Stimulated activated CD4-positive, alpha-beta T cell treated with anti-CD3 and anti-CD28 coated beads, TNF-alpha, amount 100 ng/mL, for 1 hour (primary cell): ENCODE results near the gene ANAPC13.

Experiments
- DNase-seq, 3 donors: peaks; one replicate each; pipeline ENCODE4 v3.0.0-alpha.2; 2020; ENCODE audit warnings: low read depth in 3 of 3, low spot score in 1 of 3

ANAPC13 gene

DNA sequence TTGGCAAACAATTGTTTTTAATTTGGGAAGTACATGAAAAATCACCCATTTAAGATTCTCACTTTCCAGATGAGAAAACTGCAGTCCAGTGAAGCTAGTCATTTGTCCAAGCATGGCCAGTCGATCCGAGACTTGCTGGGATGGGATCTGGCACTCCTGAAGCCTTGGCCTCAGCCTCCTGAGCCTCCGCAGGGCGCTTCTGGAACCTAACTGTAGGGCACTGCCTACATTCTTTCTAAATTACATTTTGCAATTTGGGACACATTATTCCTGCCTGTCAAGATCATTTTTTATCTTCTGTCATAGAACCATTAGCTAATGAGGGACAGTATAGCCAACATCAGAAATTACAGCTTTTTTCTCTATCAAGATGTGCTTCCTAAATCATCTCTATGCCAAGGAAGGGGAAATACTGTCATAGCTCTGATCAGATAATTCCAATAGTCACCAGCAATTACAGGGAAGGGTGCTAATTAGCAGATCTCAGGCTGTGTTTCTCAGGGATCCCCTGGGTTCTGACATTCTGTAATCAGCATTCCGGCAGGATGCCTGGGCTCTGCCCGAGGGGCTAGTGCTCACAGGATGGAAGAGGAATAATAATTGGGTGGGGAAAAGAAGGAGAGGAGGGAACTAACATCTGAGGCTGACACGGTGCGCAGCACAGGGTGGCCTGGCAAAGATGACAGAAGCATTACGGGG lies 28.3 kb downstream of the ANAPC13 start:
- no peak for DNase-seq

DNA sequence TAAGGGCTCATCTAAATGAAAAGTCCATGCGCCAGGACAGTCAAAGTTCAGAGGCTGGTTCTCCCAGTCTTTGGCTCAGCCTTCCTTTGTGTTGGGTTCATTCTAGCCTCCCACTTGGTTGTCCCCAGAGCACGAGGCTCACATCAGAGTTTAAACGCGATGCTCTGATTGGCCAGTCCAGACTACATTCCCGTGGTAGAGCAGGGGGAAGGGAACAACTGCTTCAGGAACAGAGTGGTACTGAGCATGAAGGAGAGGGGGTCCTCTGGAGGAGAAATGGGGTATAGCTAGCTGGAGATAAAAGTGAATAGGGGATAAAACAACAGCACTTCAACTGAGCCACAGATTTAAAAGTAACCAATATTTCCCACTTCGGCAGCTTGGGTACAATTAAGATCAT lies 32.2 kb downstream of the ANAPC13 start:
- no peak for DNase-seq

GRCh38 chr3:134449951-134450350 lies 35.8 kb downstream of the ANAPC13 start:
- no peak for DNase-seq

DNA sequence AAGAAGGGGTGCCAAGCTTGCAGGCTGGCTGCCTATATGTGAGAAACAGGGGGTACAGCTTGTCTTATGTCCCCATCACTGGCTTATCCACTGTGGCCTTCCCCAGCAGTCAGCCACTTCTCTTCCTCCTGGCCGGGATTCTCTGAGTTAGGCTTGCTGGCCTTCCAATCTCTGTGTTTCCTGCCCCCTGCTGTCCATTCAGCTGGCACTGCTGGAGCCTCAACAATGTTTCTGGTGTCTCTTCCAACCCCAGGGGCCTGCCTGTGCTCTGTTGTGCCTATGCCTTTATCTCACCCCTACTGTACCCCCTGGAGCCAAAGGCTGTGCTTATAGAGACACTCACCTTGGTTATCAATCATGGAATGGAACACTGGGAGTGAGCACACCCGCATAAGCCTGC lies 36.5 kb downstream of the ANAPC13 start:
- no peak for DNase-seq

GRCh38 chr3:134448664-134449063 lies 37.1 kb downstream of the ANAPC13 start:
- no peak for DNase-seq

- no peak for DNase-seq
Observed at GRCh38 chr3:134447351-134447750, 38.4 kb downstream of the ANAPC13 start.

- DNase-seq, result no peak
Observed at GRCh38 chr3:134446800-134447199, 39.0 kb downstream of the ANAPC13 start.

GRCh38 chr3:134445636-134446035 lies 40.1 kb downstream of the ANAPC13 start:
- no peak for DNase-seq

DNA sequence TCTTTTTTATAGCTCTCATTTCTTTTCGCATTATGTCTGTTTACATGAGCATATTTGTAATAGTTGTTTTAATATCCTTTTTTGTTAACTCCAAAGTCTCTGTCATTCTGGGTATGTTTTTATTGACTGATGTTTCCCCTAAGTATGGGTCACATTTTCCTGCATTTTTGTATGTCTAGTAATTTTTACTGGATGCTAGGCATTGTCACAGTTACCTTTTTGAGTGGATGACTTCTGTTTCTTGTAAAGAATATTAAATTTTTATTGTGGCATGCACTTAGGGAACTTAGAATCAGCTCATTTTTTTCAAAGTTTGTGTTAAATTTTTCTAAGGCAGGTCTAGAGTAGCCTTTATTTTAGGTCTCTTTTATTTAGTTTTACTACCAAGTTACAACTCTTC lies 40.7 kb downstream of the ANAPC13 start:
- no peak for DNase-seq

- no peak for DNase-seq
Observed at GRCh38 chr3:134441821-134442220, 44.0 kb downstream of the ANAPC13 start.

DNA sequence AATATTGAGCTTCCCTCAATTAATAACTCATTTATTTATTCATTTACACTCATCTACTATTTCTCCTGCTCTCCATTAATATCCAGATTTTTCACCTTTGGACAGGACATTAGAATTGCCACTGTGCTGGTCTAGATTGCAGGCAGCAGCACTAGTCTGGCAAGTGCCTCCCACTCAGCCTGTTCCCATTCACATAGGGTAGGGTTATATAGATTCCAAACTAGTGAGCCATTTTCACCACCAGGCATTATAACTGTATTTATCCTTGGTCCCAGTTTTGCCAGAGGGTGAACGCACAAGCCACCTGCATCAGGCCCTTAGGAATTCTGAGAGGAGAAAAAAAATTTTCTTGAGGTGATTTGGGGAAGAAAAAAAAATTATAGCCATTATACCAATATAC lies 44.5 kb downstream of the ANAPC13 start:
- DNase-seq, result no peak

DNA sequence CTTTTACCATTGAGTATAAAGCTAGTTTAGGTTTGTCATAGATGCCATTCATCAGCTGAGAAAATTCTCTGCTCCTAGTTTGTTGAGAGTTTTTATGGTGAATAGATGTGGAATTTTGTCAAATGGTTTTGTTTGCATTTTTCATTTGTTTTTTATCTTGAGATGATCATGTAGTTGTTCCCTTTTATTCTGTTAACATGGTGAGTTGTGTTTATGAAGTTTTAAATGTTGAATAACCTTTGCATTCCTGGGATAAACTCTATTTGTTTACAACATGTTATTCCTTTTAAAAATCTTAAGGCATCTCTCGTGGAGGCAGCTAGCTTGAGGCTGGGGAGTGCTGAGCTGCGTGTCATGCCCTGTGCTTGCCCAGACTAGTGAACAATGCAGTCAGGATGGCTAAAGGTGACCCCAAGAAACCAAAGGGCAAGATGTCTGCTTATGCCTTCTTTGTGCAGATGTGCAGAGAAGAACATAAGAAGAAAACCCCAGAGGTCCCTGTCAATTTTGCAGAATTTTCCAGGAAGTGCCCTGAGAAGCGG lies 48.5 kb downstream of the ANAPC13 start:
- DNase-seq, result no peak

DNA sequence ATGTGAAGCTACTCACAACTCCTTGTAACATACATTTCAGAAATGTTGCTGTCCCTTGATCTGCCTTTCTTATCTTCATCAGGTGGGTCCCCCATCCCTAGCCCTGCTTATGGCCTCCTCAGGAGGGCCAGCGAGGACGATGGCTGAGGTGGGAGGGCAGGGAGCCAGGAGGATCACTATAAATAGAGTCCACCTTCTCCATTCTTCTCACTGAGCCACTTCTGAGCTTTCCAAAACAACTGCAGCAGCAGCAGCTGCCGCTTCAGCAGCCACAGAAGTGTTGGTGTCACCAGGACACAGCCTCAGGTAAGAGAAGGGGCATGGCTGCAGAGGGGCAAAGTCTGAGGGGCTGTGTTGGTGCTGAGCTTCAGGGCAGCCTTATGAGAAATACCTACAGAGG lies 53.5 kb downstream of the ANAPC13 start:
- DNase-seq, result no peak

DNA sequence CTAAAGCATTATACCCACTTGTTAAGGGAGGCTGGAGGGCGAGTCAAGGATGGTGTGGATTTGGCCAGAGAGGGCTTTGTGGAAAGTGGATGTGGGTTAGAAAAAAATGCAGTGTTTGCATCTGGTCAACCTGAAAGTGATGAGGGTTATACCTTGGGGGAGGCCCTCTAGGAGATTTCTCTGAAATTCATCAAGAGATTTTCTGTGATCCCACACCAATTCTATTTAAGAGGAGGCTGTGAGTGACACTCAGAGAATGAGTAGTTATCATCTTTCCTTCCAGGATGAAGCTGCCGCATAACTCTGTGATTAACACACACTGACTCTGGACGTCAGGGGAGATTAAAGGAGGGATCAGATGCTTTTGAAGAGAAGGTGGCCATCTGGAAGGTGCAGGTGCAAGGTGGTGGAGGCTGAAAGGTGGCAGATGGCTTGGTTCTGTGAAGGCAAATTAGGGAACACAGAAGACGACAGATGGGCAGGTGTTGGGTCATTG lies 54.8 kb downstream of the ANAPC13 start:
- no peak for DNase-seq

DNA sequence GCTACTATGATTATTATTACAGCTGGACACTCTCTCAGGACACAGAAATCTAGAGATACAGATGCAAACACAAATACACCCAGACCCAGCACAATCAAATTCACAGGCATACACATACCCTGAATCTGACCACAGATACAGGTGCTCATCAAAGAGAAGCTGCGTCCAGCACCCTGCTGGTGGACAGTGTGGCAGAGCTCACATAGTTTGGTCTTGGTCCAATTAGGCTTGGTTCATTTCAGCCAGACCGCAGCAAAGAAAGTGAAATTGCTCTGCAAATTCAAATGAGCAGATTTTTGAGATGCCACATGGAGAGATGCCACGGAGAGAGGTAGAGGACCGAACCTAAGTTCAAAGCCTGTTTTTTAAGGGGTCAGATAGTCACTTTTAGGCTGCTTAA lies 55.6 kb downstream of the ANAPC13 start:
- no peak for DNase-seq

DNA sequence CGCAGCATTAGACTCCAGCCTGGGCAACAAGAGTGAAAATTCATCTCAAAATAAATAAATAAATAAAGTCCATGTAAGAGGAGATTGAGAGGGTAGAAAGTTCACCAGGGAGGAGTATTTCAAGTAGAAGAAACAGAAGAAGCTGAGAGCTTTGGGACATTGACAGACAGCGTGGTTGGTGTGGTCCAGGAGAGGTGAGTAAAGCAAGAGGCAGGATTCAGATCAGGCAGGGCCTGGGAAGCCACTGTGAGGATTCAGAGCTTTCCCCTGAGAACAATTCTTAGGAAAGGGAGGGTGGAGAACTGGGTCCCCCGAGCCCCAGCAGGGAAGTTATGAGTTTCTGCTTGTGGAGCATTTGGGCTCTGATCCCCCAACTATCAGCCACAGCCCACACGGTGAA lies 57.4 kb downstream of the ANAPC13 start:
- no peak for DNase-seq
